GM18517 (cell line): ENCODE measurements around the gene TLR4.

Source experiments
- ATAC-seq: cut with Tn5 transposase; IDR thresholded peaks from one replicate; pipeline ENCODE4 v1.9.1; 2021; ENCODE audit warnings: mild to moderate bottlenecking, moderate library complexity; ENCODE audit not compliant: unreplicated experiment

The TLR4 gene

DNA sequence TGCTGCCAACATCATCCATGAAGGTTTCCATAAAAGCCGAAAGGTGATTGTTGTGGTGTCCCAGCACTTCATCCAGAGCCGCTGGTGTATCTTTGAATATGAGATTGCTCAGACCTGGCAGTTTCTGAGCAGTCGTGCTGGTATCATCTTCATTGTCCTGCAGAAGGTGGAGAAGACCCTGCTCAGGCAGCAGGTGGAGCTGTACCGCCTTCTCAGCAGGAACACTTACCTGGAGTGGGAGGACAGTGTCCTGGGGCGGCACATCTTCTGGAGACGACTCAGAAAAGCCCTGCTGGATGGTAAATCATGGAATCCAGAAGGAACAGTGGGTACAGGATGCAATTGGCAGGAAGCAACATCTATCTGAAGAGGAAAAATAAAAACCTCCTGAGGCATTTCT lies 10.1 kb downstream of the TLR4 start:
- no peak for ATAC-seq

DNA sequence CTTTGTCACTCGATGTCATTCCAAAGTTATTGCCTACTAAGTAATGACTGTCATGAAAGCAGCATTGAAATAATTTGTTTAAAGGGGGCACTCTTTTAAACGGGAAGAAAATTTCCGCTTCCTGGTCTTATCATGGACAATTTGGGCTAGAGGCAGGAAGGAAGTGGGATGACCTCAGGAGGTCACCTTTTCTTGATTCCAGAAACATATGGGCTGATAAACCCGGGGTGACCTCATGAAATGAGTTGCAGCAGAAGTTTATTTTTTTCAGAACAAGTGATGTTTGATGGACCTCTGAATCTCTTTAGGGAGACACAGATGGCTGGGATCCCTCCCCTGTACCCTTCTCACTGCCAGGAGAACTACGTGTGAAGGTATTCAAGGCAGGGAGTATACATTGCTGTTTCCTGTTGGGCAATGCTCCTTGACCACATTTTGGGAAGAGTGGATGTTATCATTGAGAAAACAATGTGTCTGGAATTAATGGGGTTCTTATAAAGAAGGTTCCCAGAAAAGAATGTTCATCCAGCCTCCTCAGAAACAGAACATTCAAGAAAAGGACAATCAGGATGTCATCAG lies 11.3 kb downstream of the TLR4 start:
- ATAC-seq = no peak

- peak; percentile 100 for ATAC-seq
Observed at GRCh38 chr9:117718085-117718484, 13.9 kb downstream of the TLR4 start.

- no peak for ATAC-seq
Observed at GRCh38 chr9:117718701-117719100, 14.5 kb downstream of the TLR4 start.

- no peak for ATAC-seq
Observed at GRCh38 chr9:117719161-117719920, 15.1 kb downstream of the TLR4 start.

GRCh38 chr9:117720066-117720465 lies 15.9 kb downstream of the TLR4 start:
- no peak for ATAC-seq

GRCh38 chr9:117720555-117720954 lies 16.4 kb downstream of the TLR4 start:
- ATAC-seq = no peak

- no peak for ATAC-seq
Observed at GRCh38 chr9:117720987-117721386, 16.8 kb downstream of the TLR4 start.

- no peak for ATAC-seq
Observed at GRCh38 chr9:117722108-117722761, 18.0 kb downstream of the TLR4 start.

- ATAC-seq = no peak
Observed at GRCh38 chr9:117723986-117724625, 19.9 kb downstream of the TLR4 start.

DNA sequence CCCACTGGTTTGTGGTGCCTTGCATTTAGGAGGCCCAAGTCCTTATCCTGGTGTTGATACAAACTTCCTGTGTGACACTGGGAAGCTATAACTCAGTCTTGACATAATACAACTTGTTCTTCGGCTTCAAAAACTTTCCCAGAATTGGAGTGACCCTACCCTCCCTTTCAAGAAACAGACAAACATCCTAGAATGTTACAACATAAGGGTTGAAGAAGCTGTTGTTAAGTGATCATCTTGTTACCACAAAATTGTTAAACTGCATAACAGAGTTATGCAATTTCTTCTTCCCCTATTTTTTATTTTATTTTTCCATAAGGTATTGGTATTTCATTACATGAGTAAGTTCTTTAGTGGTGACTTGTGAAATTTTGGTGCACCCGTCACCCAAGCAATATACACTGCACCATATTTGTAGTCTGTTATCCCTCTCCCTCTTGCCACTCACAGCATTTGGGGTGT lies 21.3 kb downstream of the TLR4 start:
- no peak for ATAC-seq

GRCh38 chr9:117729375-117729774 lies 25.2 kb downstream of the TLR4 start:
- no peak for ATAC-seq

- ATAC-seq = no peak
Observed at GRCh38 chr9:117732494-117732893, 28.3 kb downstream of the TLR4 start.

- no peak for ATAC-seq
Observed at GRCh38 chr9:117733465-117733864, 29.3 kb downstream of the TLR4 start.

GRCh38 chr9:117734082-117734481 lies 29.9 kb downstream of the TLR4 start:
- ATAC-seq = no peak

GRCh38 chr9:117734523-117735314 lies 30.5 kb downstream of the TLR4 start:
- no peak for ATAC-seq

DNA sequence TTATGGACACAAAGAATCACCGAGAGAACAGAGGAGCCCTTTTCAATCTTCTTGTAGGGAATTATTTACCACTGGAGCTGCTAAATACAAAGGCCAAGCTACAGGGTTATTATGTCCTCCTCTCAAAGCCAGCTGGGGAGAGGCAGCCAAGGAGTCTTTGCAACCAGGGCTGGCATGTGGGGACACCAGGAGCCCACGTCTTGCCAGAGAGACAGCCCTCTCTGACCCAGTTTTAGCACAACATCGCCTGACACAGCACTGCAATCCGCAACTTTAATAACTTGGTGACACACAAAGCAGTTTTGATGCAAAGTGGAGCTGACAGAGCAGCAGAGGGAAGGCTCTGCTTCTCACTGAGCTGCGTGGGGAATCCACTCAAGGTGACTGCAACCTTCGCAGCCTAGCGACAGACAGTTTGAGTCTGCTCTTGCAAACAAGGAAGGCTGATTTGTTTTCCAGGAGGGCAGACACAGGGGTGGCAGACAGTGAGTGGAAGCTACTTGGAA lies 33.6 kb downstream of the TLR4 start:
- no peak for ATAC-seq

DNA sequence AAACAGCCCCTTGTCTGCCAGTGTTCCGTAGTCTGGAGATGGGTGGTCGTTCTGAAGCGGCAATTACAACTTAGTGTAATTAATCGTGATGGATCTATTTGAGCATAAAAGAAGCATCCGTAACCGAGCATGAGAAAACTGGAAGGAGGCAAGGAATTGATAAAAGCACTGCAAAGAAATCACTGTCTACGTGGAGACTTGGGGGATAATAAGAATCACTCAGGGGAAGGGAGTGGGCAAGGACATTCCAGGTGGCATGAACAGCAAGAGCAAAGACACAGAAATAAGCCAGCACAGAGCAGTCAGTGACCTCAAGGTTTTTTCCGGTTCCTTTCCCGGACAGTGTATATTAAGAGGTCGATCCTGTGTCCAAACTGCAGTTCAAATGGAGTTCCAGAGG lies 35.0 kb downstream of the TLR4 start:
- no peak for ATAC-seq

DNA sequence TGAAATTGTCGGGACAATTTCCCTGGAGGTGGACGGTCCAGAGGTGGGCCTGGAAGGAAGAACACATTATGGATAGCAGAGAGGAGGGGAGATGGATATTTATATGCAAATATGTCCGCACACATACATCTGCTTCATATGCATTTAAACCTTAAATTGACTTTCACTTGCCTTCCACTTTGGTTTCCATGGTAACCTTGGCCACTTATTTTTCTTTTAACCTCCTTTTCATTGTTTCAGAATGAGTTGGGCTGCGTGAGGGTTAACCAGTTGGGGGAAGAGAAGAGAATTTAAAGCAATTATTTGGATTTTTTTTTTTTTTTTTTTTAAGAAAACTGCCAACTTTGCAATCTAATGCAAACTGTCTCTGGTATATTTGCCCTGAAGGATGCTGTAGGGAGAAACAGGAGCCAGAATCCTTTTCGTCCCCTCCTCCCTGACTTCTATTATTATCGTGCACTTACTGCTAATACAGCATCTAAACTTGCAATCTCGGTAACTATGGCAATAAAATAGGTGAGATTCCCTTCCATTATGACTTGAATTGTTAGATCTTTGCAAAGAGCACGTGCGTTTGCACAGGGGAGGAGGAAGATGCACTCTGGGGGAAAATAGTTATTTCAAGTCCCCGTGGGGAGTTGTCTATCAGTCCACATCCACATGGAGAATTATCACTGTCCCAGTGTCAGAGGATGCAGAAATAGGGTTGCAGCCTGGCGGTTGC lies 35.6 kb downstream of the TLR4 start:
- ATAC-seq = no peak

DNA sequence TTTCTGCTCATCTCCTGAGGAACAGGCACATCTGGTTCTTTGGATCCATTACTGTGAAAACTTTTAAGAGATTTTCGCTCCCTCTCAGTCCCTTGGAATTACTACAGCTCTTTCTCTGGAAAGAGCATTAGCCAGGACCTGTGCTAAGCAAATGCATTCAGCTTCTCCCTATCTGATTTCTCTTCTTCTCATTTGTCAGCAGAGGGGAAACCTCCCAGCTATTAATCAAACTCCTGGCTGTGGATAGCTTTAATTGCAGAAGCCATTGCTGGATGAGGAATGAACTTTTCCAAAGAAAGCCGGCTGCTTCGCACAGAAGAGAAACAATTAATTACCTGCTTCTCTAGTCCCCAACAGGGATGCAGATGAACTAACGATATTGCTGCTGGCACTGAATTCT lies 37.9 kb downstream of the TLR4 start:
- ATAC-seq = no peak
